Esophagus (tissue), 2 donors: ENCODE results near the gene FYCO1. TPM values are rescaled to one million over a fixed set of nuclear protein-coding genes. Genes with fewer than 3 reads are reported as not detected.
A peak's percentile ranks its signal among the peaks of the same experiment; 100 is the strongest.

ENCODE experiments used
- H3K27ac ChIP-seq, 2 donors: one replicate each; pipeline ENCODE4 v1.5.1; 2013; ENCODE audit warnings: low read depth in 2 of 2, mild to moderate bottlenecking in 2 of 2, inconsistent platforms in 1 of 2, low read length in 1 of 2, moderate library complexity in 1 of 2
- H3K27me3 ChIP-seq, 2 donors: one replicate each; pipeline ENCODE4 v1.6.1; 2013; ENCODE audit warnings: low read length in 2 of 2, control low read depth in 1 of 2, mild to moderate bottlenecking in 1 of 2; ENCODE audit not compliant: insufficient read depth in 2 of 2, control insufficient read depth in 1 of 2
- H3K36me3 ChIP-seq, 2 donors: one replicate each; pipeline ENCODE4 v1.6.1; 2013; ENCODE audit warnings: low read length in 1 of 2; ENCODE audit not compliant: control insufficient read depth in 2 of 2, insufficient read depth in 2 of 2
- H3K4me1 ChIP-seq, 2 donors: one replicate each; pipeline ENCODE4 v1.6.1; 2013; ENCODE audit warnings: low read length in 1 of 2; ENCODE audit not compliant: control insufficient read depth in 2 of 2, insufficient read depth in 2 of 2
- H3K4me3 ChIP-seq, 2 donors: one replicate each; pipeline ENCODE4 v1.5.1; 2013; ENCODE audit warnings: low read length in 2 of 2, mild to moderate bottlenecking in 2 of 2, low read depth in 1 of 2, moderate library complexity in 1 of 2
- H3K9me3 ChIP-seq, 2 donors: one replicate each; pipeline ENCODE4 v1.6.1; 2013; ENCODE audit warnings: mild to moderate bottlenecking in 2 of 2, low read depth in 1 of 2, low read length in 1 of 2, moderate library complexity in 1 of 2; ENCODE audit not compliant: control insufficient read depth in 2 of 2, insufficient read depth in 1 of 2
- WGBS, 2 donors: extraction: QIAGEN DNeasy Blood & Tissue Kit; methylation state at CpG; one replicate each; pipeline ENCODE4 v1.1.7; 2013; 5-methylcytosine and 5-hydroxymethylcytosine counted together
- polyA plus RNA-seq, 2 donors: library from polyadenylated mRNA; stranded (reverse); fragments of 200-250 nt; gene quantifications; one replicate each; pipeline ENCODE4 v1.2.3, GENCODE V29; 2013
- donor health status: healthy with polysubstance abuse.
- donor health status: Bipolar disorder and iron deficiency.

FYCO1 gene
- polyA plus RNA-seq, 2 donors, result 9.6 to 11.9 TPM

GRCh38 chr3:45967724-45968123, 27.9 kb downstream of the FYCO1 start:
- Histone ChIP-seq H3K9me3 (no peaks in the 10 kb centered on the region), H3K27ac (no peak overlapping the region), H3K4me1 (peaks cover 6% of the 10 kb centered on the region in 2 donors), H3K36me3 (peaks cover 31 to 57% of the 10 kb centered on the region in 2 donors), H3K4me3 (no peak overlapping the region), H3K27me3 (no peaks in the 10 kb centered on the region)
- WGBS, 2 donors, result 75 to 83% methylated on average over 8 of the region's 8 CpGs

GRCh38 chr3:45966950-45967640, 28.5 kb downstream of the FYCO1 start:
- Histone ChIP-seq H3K9me3 (no peaks in the 10 kb centered on the region), H3K27ac (no peak overlapping the region), H3K27me3 (no peaks in the 10 kb centered on the region), H3K36me3 (peaks cover 31 to 62% of the 10 kb centered on the region in 2 donors), H3K4me1 (peaks cover 6% of the 10 kb centered on the region in 2 donors), H3K4me3 (no peak overlapping the region)
- 77 to 81% methylated on average over 16 of the region's 16 CpGs for WGBS, 2 donors

- Histone ChIP-seq H3K4me3 (no peak overlapping the region), H3K9me3 (no peaks in the 10 kb centered on the region), H3K27ac (no peak overlapping the region), H3K27me3 (no peaks in the 10 kb centered on the region), H3K4me1 (peaks cover 6% of the 10 kb centered on the region in 2 donors), H3K36me3 (peaks cover 31 to 67% of the 10 kb centered on the region in 2 donors)
- WGBS, 2 donors, result 78 to 83% methylated on average over 17 of the region's 17 CpGs
These were observed 29.2 kb downstream of the FYCO1 start for GRCh38 chr3:45966371-45966791.

GRCh38 chr3:45965653-45966052, 30.0 kb downstream of the FYCO1 start:
- peaks cover 6% of the 10 kb centered on the region in 2 donors for H3K4me1 ChIP-seq
- H3K36me3 ChIP-seq, result peaks cover 31 to 69% of the 10 kb centered on the region in 2 donors
- 83 to 86% methylated on average over 4 of the region's 4 CpGs for WGBS, 2 donors
- H3K27ac ChIP-seq, result no peak overlapping the region
- H3K9me3 ChIP-seq, result no peaks in the 10 kb centered on the region
- no peaks in the 10 kb centered on the region for H3K27me3 ChIP-seq
- no peak overlapping the region for H3K4me3 ChIP-seq

GRCh38 chr3:45965253-45965652, 30.4 kb downstream of the FYCO1 start:
- no peaks in the 10 kb centered on the region for H3K27me3 ChIP-seq
- no peaks in the 10 kb centered on the region for H3K9me3 ChIP-seq
- H3K27ac ChIP-seq, result no peak overlapping the region
- H3K4me1 ChIP-seq, result peaks cover 6% of the 10 kb centered on the region in 2 donors
- peaks cover 32 to 72% of the 10 kb centered on the region in 2 donors for H3K36me3 ChIP-seq
- H3K4me3 ChIP-seq, result no peak overlapping the region
- WGBS, 2 donors, result 80 to 83% methylated on average over 4 of the region's 4 CpGs

- Histone ChIP-seq H3K36me3 (peaks cover 41 to 75% of the 10 kb centered on the region in 2 donors), H3K9me3 (no peaks in the 10 kb centered on the region), H3K27ac (peak overlapping the region in 1 of 2 donors; percentile 26), H3K4me1 (peaks cover 6% of the 10 kb centered on the region in 2 donors), H3K27me3 (no peaks in the 10 kb centered on the region), H3K4me3 (no peak overlapping the region)
- 81 to 84% methylated on average over 8 of the region's 8 CpGs for WGBS, 2 donors
These were observed 31.5 kb downstream of the FYCO1 start for GRCh38 chr3:45964139-45964538.

- no peaks in the 10 kb centered on the region for H3K9me3 ChIP-seq
- H3K27ac ChIP-seq, result no peak overlapping the region
- peaks cover 46 to 78% of the 10 kb centered on the region in 2 donors for H3K36me3 ChIP-seq
- no peaks in the 10 kb centered on the region for H3K27me3 ChIP-seq
- WGBS, 2 donors, result 84 to 86% methylated on average over 5 of the region's 5 CpGs
- peaks cover 2 to 6% of the 10 kb centered on the region in 2 donors for H3K4me1 ChIP-seq
- H3K4me3 ChIP-seq, result no peak overlapping the region
These were observed 33.6 kb downstream of the FYCO1 start for GRCh38 chr3:45962033-45962432.

- H3K27ac ChIP-seq, result no peak overlapping the region
- H3K36me3 ChIP-seq, result peaks cover 35 to 65% of the 10 kb centered on the region in 2 donors
- H3K4me1 ChIP-seq, result peaks cover 0 to 2% of the 10 kb centered on the region in 2 donors
- H3K27me3 ChIP-seq, result no peaks in the 10 kb centered on the region
- no peak overlapping the region for H3K4me3 ChIP-seq
- 89 to 94% methylated on average over 2 of the region's 2 CpGs for WGBS, 2 donors
- H3K9me3 ChIP-seq, result no peaks in the 10 kb centered on the region
These were observed 35.3 kb downstream of the FYCO1 start for GRCh38 chr3:45960289-45960688.

- Histone ChIP-seq H3K27ac (no peak overlapping the region), H3K27me3 (no peaks in the 10 kb centered on the region), H3K4me1 (no peaks in the 10 kb centered on the region), H3K9me3 (no peaks in the 10 kb centered on the region), H3K4me3 (no peak overlapping the region), H3K36me3 (peaks cover 35 to 66% of the 10 kb centered on the region in 2 donors)
- WGBS, 2 donors, result 92 to 96% methylated on average over 7 of the region's 7 CpGs
These were observed 36.4 kb downstream of the FYCO1 start for GRCh38 chr3:45959201-45959600.

GRCh38 chr3:45958321-45958791, 37.3 kb downstream of the FYCO1 start:
- WGBS, 2 donors, result 87% methylated on average over 6 of the region's 6 CpGs

More at GRCh38 chr3:45958321-45958791, 37.3 kb downstream of the FYCO1 start:
- H3K27ac ChIP-seq, result peak overlapping the region; percentile 41 to 61
- H3K9me3 ChIP-seq, result no peaks in the 10 kb centered on the region
- peaks cover 42 to 63% of the 10 kb centered on the region in 2 donors for H3K36me3 ChIP-seq
- no peaks in the 10 kb centered on the region for H3K27me3 ChIP-seq
- no peaks in the 10 kb centered on the region for H3K4me1 ChIP-seq
- H3K4me3 ChIP-seq, result no peak overlapping the region
